Measurements from ENCODE around the gene BRINP2. TPM values are rescaled to one million over a fixed set of nuclear protein-coding genes. Genes with fewer than 3 reads are reported as not detected.

BRINP2 gene
- total and polyA plus RNA-seq, 2 of the 4 experiments (the other 2 are of a cell fraction), result not detected

DNA sequence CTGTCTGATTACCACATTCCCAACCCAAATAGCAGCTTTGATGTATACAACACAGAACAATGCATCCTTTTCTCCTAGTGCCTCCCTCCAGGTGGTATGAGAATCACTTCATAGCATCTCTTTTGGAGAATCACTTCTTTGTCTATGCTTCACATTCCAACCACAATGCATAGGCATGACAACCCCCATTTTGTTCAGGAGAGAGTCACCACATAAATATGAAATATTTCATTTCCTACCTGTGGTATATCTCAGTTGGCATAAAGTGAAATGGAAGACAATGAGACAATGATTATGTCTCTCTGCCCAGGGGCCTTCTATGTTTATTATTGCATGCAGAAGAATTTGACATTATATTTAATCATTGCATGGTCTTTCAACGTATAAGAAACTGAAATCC is 112.2 kb downstream of the BRINP2 start:
- BruUV-seq (replicated peaks), result no TSS peak
- H3K23ac ChIP-seq (ENCODE audit: low read depth, low read length), result no peak overlapping the region
- intact Hi-C loops (cut with micrococcal nuclease) (no loop called here), dilution Hi-C loops (cut with HindIII; ENCODE audit: low sequenced_read_pairs, unreplicated experiment) (no loop called here), in situ Hi-C loops (cut with MboI; ENCODE audit: low sequenced_read_pairs) (no loop called here)
- ATAC-seq (ENCODE audit: low read depth) (no peak), DNase-seq (no peak)
- ChIA-PET CTCF (no interaction called here), POLR2A (ENCODE audit: unreplicated experiment) (no interaction called here)
- no peaks in the 10 kb centered on the region for H3K79me1 ChIP-seq (ENCODE audit: low read depth in 1 of 2, low read length in 2 of 2)
- no peak overlapping the region for H4K91ac ChIP-seq (ENCODE audit: insufficient read depth, low read depth, low read length)
- TF ChIP-seq, protein P1, sequence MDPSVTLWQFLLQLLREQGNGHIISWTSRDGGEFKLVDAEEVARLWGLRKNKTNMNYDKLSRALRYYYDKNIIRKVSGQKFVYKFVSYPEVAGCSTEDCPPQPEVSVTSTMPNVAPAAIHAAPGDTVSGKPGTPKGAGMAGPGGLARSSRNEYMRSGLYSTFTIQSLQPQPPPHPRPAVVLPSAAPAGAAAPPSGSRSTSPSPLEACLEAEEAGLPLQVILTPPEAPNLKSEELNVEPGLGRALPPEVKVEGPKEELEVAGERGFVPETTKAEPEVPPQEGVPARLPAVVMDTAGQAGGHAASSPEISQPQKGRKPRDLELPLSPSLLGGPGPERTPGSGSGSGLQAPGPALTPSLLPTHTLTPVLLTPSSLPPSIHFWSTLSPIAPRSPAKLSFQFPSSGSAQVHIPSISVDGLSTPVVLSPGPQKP (IDR thresholded peaks at IDR 0.05; ENCODE audit: borderline replicate concordance, low read depth, low read length), result no peak
- H3K14ac ChIP-seq (replicated peaks; ENCODE audit: low read depth, low read length), result no peak overlapping the region
- no peak overlapping the region for H2AFZ ChIP-seq (replicated peaks; ENCODE audit: low read length, poor library complexity)
- H3K4me1 ChIP-seq (ENCODE audit: control insufficient read depth, insufficient read depth, low read length), result no peaks in the 10 kb centered on the region; the same call in 1 of the 2 replicates
- H2BK15ac ChIP-seq (ENCODE audit: low read depth, low read length), result no peak overlapping the region
- no peaks in the 10 kb centered on the region for H3K9me3 ChIP-seq (ENCODE audit: control insufficient read depth, insufficient read depth, low read length)
- no peak overlapping the region for H2AK5ac ChIP-seq (ENCODE audit: low read depth, low read length)
- no peak overlapping the region for H3K56ac ChIP-seq (ENCODE audit: extremely low read depth, insufficient read depth, low read length)
- no peak overlapping the region for H2BK5ac ChIP-seq (ENCODE audit: low read depth, low read length, poor library complexity, severe bottlenecking)
- no peak overlapping the region for H3K4ac ChIP-seq (ENCODE audit: low read depth, low read length)
- no peaks in the 10 kb centered on the region for H3K36me3 ChIP-seq (ENCODE audit: control insufficient read depth, insufficient read depth, low read length)
- H3K9ac ChIP-seq (ENCODE audit: low read depth, low read length), result no peak overlapping the region
- no CpG with 5 or more reads among the region's 1 CpG for WGBS, 2 experiments (ENCODE audit: extremely low coverage in 2 of 2, insufficient read length in 1 of 2)
- H4K8ac ChIP-seq (ENCODE audit: low read depth in 2 of 2, low read length in 2 of 2), result no peak overlapping the region
- H3K4me3 ChIP-seq (ENCODE audit: insufficient read depth, low read depth, low read length), result no peak overlapping the region
- no peaks in the 10 kb centered on the region; the same call in 1 of the 2 replicates for H3K27me3 ChIP-seq (ENCODE audit: control insufficient read depth, insufficient read depth, low read length)
- no peak overlapping the region for H2AK9ac ChIP-seq (replicated peaks; ENCODE audit: low read depth, low read length, poor library complexity)
- no peaks in the 10 kb centered on the region for H3K9me1 ChIP-seq (ENCODE audit: insufficient read depth, low read length)
- H2BK20ac ChIP-seq (ENCODE audit: low read depth, low read length), result no peak overlapping the region
- H2BK120ac ChIP-seq (ENCODE audit: low read depth, low read length), result no peak overlapping the region
- no peak overlapping the region for H3K27ac ChIP-seq (ENCODE audit: insufficient read depth, low read length)
- no peak overlapping the region for H4K5ac ChIP-seq (ENCODE audit: low read depth, low read length)
- H3K4me2 ChIP-seq (ENCODE audit: low read depth, low read length), result no peak overlapping the region
- H4K20me1 ChIP-seq (ENCODE audit: insufficient read depth, low read length), result no peaks in the 10 kb centered on the region
- H3K18ac ChIP-seq (ENCODE audit: low read depth, low read length), result no peak overlapping the region

Measured in IMR-90 (cell line).